Measurements from ENCODE around the gene CCL26. TPM values are rescaled to one million over a fixed set of nuclear protein-coding genes. Genes with fewer than 3 reads are reported as not detected.

The CCL26 gene
- total and polyA plus RNA-seq, 9 of the 15 experiments (the other 6 are each of a cell fraction or from before 2014, with no cell fraction given) = 2.3 to 26.8 (median 8.4) TPM

DNA sequence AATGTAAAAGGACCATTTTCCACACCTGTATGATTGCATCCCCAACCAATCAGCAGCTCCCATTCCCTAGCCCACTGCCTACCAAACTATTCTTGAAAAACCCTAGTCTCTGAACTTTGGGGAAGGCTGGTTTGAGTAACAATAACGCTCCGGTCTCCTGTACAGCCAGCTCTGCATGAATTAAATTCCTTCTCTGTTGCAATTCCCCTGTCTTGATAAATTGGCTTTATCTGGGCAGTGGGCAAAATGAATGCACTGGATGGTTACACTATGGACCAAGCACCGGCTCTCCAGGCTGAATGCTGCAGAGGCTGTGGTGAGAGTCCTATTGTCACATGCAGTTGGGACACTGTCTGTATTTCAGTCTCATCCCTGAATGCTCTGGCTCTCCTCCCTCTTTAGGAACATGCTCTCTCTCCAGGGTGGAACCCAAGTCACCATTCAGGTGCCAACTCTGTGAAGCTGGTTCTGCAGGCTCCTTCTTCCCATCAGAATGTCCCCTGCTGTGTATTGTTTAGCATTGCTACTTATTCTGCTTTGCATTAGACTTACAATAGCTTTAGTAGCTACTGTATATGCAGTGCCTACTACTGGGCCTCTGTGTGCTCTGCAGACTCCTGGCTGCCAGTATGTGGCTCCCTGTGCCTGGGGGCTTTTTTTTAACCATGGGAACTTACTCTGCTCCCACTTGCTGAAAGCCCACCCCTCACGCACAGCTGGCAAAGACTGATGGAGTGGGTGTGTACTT is 34.7 kb upstream of the CCL26 start (continued):
- TF ChIP-seq, protein P1, sequence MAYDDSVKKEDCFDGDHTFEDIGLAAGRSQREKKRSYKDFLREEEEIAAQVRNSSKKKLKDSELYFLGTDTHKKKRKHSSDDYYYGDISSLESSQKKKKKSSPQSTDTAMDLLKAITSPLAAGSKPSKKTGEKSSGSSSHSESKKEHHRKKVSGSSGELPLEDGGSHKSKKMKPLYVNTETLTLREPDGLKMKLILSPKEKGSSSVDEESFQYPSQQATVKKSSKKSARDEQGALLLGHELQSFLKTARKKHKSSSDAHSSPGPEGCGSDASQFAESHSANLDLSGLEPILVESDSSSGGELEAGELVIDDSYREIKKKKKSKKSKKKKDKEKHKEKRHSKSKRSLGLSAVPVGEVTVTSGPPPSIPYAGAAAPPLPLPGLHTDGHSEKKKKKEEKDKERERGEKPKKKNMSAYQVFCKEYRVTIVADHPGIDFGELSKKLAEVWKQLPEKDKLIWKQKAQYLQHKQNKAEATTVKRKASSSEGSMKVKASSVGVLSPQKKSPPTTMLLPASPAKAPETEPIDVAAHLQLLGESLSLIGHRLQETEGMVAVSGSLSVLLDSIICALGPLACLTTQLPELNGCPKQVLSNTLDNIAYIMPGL (CRISPR knock-in tag; IDR thresholded peaks at IDR 0.05) = no peak

DNA sequence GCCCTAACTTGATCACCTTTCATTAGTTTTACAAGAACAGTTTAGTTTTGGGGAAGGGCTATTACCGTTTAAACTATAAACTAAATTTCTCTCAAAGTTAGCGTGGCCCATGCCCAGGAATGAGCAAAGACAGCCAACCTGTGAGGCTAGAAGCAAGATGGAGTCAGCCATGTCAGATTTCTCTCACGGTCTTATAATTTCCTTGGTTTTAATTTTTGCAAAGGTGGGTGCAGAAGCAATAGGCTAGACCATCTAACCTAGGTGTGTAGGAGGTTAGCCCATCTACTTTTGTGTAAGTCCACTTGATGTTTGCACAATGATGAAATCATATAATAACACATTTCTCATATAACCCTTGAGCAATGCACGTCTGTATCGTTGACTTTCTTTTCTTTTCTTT is 32.7 kb upstream of the CCL26 start:
- 46% methylated on average over 5 of the region's 5 CpGs for whole genome bisulfite sequencing (ENCODE audit: insufficient coverage, low coverage, missing lambda C conversion rate)
- Histone ChIP-seq H3K4me1 (replicated peaks in 1 of 2; ENCODE audit: control insufficient read depth in 2 of 2, insufficient read depth in 2 of 2, low read length in 2 of 2) (peaks cover 4 to 10% of the 10 kb centered on the region in 2 experiments; a peak in 4 of 5 replicates), H3K36me3 (ENCODE audit: control insufficient read depth, insufficient read depth, low read length) (no peaks in the 10 kb centered on the region), H3K4me3 (no peak overlapping the region), H2AFZ (ENCODE audit: low read depth, low read length) (no peak overlapping the region), H3K9me1 (ENCODE audit: control insufficient read depth, insufficient read depth, low read length) (no peaks in the 10 kb centered on the region), H3K79me2 (ENCODE audit: control insufficient read depth, insufficient read depth, low read length) (no peaks in the 10 kb centered on the region), H3K27me3 (ENCODE audit: control insufficient read depth in 2 of 2, insufficient read depth in 2 of 2, low read length in 2 of 2) (no peaks in the 10 kb centered on the region), H3K9me3 (replicated peaks; ENCODE audit: control insufficient read depth, insufficient read depth, low read depth, low read length) (peaks cover 7% of the 10 kb centered on the region), H3K9ac (ENCODE audit: insufficient read depth in 1 of 2, low read depth in 2 of 2, low read length in 2 of 2) (no peak overlapping the region), H3K27ac (ENCODE audit: extremely low read depth, low read depth, low read length) (no peak overlapping the region), H4K20me1 (replicated peaks; ENCODE audit: control insufficient read depth, insufficient read depth, low read length) (no peaks in the 10 kb centered on the region), H3K4me2 (ENCODE audit: insufficient read depth, low read length) (no peak overlapping the region)
- BruUV-seq (replicated peaks) = no TSS peak
- intact Hi-C loops (cut with micrococcal nuclease) = no loop called here
- ATAC-seq (no peak), DNase-seq (ENCODE audit: extremely low read depth in 1 of 4, low spot score in 3 of 4) (no peak), FAIRE-seq (no peak)
- ChIA-PET POLR2A (no interaction called here), CTCF (ENCODE audit: low intra/inter-chr PET ratio) (no interaction called here)
- in situ Hi-C loops (cut with MboI) = no loop called here
- TF ChIP-seq ELF2 (CRISPR knock-in tag; IDR thresholded peaks at IDR 0.05) (peak; percentile 10; the same call in 1 of the 2 replicates), MCM7 (IDR thresholded peaks at IDR 0.05) (no peak), ZNF134 (CRISPR knock-in tag; conservative IDR thresholded peaks at IDR 0.05) (no peak), ZNF76 (CRISPR knock-in tag; IDR thresholded peaks at IDR 0.05; ENCODE audit: borderline replicate concordance) (no peak), ZNF77 (CRISPR knock-in tag; IDR thresholded peaks at IDR 0.05) (no peak), PTRF (tag; IDR thresholded peaks at IDR 0.05) (peak; percentile 80), ELF1 (tag; IDR thresholded peaks at IDR 0.05) (no peak), KLF16 (IDR thresholded peaks at IDR 0.05) (no peak), CXXC5 (CRISPR knock-in tag; IDR thresholded peaks at IDR 0.05) (peak; percentile 14; the same call in 1 of the 2 replicates)
- TF ChIP-seq, protein P2, sequence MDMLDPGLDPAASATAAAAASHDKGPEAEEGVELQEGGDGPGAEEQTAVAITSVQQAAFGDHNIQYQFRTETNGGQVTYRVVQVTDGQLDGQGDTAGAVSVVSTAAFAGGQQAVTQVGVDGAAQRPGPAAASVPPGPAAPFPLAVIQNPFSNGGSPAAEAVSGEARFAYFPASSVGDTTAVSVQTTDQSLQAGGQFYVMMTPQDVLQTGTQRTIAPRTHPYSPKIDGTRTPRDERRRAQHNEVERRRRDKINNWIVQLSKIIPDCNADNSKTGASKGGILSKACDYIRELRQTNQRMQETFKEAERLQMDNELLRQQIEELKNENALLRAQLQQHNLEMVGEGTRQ (CRISPR knock-in tag; IDR thresholded peaks at IDR 0.05) = no peak
- TF ChIP-seq, protein P3, sequence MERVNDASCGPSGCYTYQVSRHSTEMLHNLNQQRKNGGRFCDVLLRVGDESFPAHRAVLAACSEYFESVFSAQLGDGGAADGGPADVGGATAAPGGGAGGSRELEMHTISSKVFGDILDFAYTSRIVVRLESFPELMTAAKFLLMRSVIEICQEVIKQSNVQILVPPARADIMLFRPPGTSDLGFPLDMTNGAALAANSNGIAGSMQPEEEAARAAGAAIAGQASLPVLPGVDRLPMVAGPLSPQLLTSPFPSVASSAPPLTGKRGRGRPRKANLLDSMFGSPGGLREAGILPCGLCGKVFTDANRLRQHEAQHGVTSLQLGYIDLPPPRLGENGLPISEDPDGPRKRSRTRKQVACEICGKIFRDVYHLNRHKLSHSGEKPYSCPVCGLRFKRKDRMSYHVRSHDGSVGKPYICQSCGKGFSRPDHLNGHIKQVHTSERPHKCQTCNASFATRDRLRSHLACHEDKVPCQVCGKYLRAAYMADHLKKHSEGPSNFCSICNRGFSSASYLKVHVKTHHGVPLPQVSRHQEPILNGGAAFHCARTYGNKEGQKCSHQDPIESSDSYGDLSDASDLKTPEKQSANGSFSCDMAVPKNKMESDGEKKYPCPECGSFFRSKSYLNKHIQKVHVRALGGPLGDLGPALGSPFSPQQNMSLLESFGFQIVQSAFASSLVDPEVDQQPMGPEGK (CRISPR knock-in tag; IDR thresholded peaks at IDR 0.05; ENCODE audit: borderline replicate concordance) = no peak
- TF ChIP-seq, protein P4, sequence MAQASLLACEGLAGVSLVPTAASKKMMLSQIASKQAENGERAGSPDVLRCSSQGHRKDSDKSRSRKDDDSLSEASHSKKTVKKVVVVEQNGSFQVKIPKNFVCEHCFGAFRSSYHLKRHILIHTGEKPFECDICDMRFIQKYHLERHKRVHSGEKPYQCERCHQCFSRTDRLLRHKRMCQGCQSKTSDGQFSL (CRISPR knock-in tag; IDR thresholded peaks at IDR 0.05) = no peak
- TF ChIP-seq, protein P4 (tag; IDR thresholded peaks at IDR 0.05) = peak in 1 of 2 experiments; percentile 69; a peak in 1 of 4 replicates
